SK-N-SH (cell line): ENCODE results near the gene TMEM9. TPM values are rescaled to one million over a fixed set of nuclear protein-coding genes. Genes with fewer than 3 reads are reported as not detected.

Experiments used
- CTCF ChIA-PET: fragments of 300-600, 350-600 bp; formaldehyde crosslinking; extraction: SDS; loops from one replicate; lab custom pipeline; 2021; lab: Yijun Ruan, JAX
- POLR2A ChIA-PET: fragments of 350-600 bp; sonication (Branson Sonifier 250); formaldehyde crosslinking; extraction: SDS; loops from one replicate; lab custom pipeline; 2020; ENCODE audit warnings: antibody characterized with exemption, inconsistent platforms; lab: Yijun Ruan, JAX
- DNase-seq: peaks from one replicate; pipeline ENCODE4 v3.0.0; 2012
- H2AFZ ChIP-seq: fragments of 200-600 bp; sonication (generic); 2 replicates; pipeline ENCODE4 v1.8.1; 2016; ENCODE audit warnings: antibody characterized with exemption, mild to moderate bottlenecking, low read depth
- H3F3A ChIP-seq: fragments of 200-600 bp; sonication (generic); replicated peaks from 2 replicates; pipeline ENCODE3; 2016; ENCODE audit warnings: antibody characterized with exemption, mild to moderate bottlenecking; ENCODE audit not compliant: insufficient read depth
- H3K27ac ChIP-seq, 2 experiments: fragments of 200-500 bp in 1 of 2; fragments of 200-600 bp in 1 of 2; sonication (Bioruptor generic) in 1 of 2; sonication (generic), shearing (Covaris generic) in 1 of 2; 2 replicates each; pipeline versions ENCODE4 v1.5.1 to v1.6.1; 2014 to 2016; ENCODE audit warnings: low read depth in 2 of 2, inconsistent platforms in 1 of 2, low read length in 1 of 2, mild to moderate bottlenecking in 1 of 2, mixed read lengths in 1 of 2
- H3K27me3 ChIP-seq: fragments of 200-600 bp; sonication (generic), shearing (Covaris generic); 2 replicates; pipeline ENCODE4 v1.6.1; 2016; ENCODE audit warnings: mixed run types; ENCODE audit not compliant: insufficient read depth
- H3K36me3 ChIP-seq, 2 experiments: fragments of 200-500 bp in 1 of 2; fragments of 200-600 bp in 1 of 2; sonication (Bioruptor generic) in 1 of 2; sonication (generic) in 1 of 2; replicated peaks in 1 of 2; 2 replicates each; pipeline versions ENCODE3 to v1.5.1; 2014 to 2016; ENCODE audit warnings: low read length in 1 of 2, mild to moderate bottlenecking in 1 of 2; ENCODE audit not compliant: insufficient read depth in 2 of 2, control insufficient read depth in 1 of 2
- H3K4me1 ChIP-seq, 2 experiments: fragments of 200-500 bp in 1 of 2; fragments of 200-600 bp in 1 of 2; sonication (Bioruptor generic) in 1 of 2; sonication (generic), shearing (Covaris generic) in 1 of 2; 2 replicates each; pipeline versions ENCODE4 v1.5.1 to v1.6.1; 2014 to 2016; ENCODE audit warnings: low read depth in 1 of 2, low read length in 1 of 2, mixed run types in 1 of 2; ENCODE audit not compliant: insufficient read depth in 2 of 2, control insufficient read depth in 1 of 2
- H3K4me2 ChIP-seq: fragments of 200-600 bp; sonication (generic), shearing (Covaris generic); 2 replicates; pipeline ENCODE4 v1.6.1; 2017; ENCODE audit warnings: mixed run types
- H3K4me3 ChIP-seq, 2 experiments: fragments of 200-500 bp in 1 of 2; fragments of 200-600 bp in 1 of 2; sonication (Bioruptor generic) in 1 of 2; sonication (generic), shearing (Covaris generic) in 1 of 2; 2 replicates each; pipeline versions ENCODE4 v1.5.1 to v1.8.1; 2014 to 2016; ENCODE audit warnings: low read depth in 2 of 2, inconsistent platforms in 1 of 2, low read length in 1 of 2, mild to moderate bottlenecking in 1 of 2, mixed read lengths in 1 of 2, moderate library complexity in 1 of 2
- H3K79me2 ChIP-seq: fragments of 200-600 bp; sonication (generic); 2 replicates; pipeline ENCODE4 v1.8.1; 2017; ENCODE audit warnings: mild to moderate bottlenecking; ENCODE audit not compliant: insufficient read depth
- H3K9ac ChIP-seq: fragments of 200-600 bp; sonication (generic); 2 replicates; pipeline ENCODE4 v1.6.1; 2017; ENCODE audit warnings: mixed run types
- H3K9me2 ChIP-seq: fragments of 200-600 bp; sonication (generic); 2 replicates; pipeline ENCODE4 v1.6.1; 2017; ENCODE audit warnings: mixed run types
- H3K9me3 ChIP-seq: fragments of 200-600 bp; sonication (generic); 2 replicates; pipeline ENCODE4 v1.6.1; 2017; ENCODE audit warnings: mixed run types, mild to moderate bottlenecking, moderate library complexity
- H4K20me1 ChIP-seq: fragments of 200-600 bp; sonication (generic); 2 replicates; pipeline ENCODE4 v1.6.1; 2017; ENCODE audit warnings: mild to moderate bottlenecking, mixed run types; ENCODE audit not compliant: insufficient read depth
- EZH2phosphoT487 ChIP-seq: fragments of 200-600 bp; sonication (generic); IDR thresholded peaks from 2 replicates; pipeline ENCODE4 v1.6.1; 2017; ENCODE audit warnings: low read depth, mixed run types, mild to moderate bottlenecking, antibody characterized with exemption, moderate library complexity, borderline replicate concordance
- FOSL2 ChIP-seq: IDR thresholded peaks from 2 replicates; pipeline ENCODE4 v1.4.0; 2012; ENCODE audit warnings: low read depth, mild to moderate bottlenecking, moderate library complexity, borderline replicate concordance
- FOXJ3 ChIP-seq: sonication (generic); formaldehyde crosslinking; IDR thresholded peaks from 2 replicates; pipeline ENCODE4 v1.5.1; 2020; ENCODE audit warnings: mild to moderate bottlenecking, missing genetic modification reagents
- FOXM1 ChIP-seq: IDR thresholded peaks from 2 replicates; pipeline ENCODE4 v1.4.0; 2012; ENCODE audit warnings: low read depth, mild to moderate bottlenecking
- GATA2 ChIP-seq: sonication (generic); formaldehyde crosslinking; IDR thresholded peaks from 2 replicates; pipeline ENCODE4 v1.5.0; 2020; ENCODE audit warnings: mild to moderate bottlenecking, missing genetic modification reagents
- JUND ChIP-seq: IDR thresholded peaks from 2 replicates; pipeline ENCODE4 v1.4.0; 2012
- REST ChIP-seq: IDR thresholded peaks from 2 replicates; pipeline ENCODE4 v1.6.1; 2012; ENCODE audit warnings: mild to moderate bottlenecking, low read depth, low read length, moderate library complexity
- SIN3A ChIP-seq: IDR thresholded peaks from 2 replicates; pipeline ENCODE4 v1.6.1; 2012; ENCODE audit warnings: low read depth, mild to moderate bottlenecking, low read length, moderate library complexity, borderline replicate concordance
- WGBS: methylation state at CpG from one replicate; pipeline ENCODE4 v1.1.6; 2017; ENCODE audit warnings: low lambda C conversion rate; 5-methylcytosine and 5-hydroxymethylcytosine counted together
- polyA plus RNA-seq, 3 experiments: library from polyadenylated mRNA; depleted of rRNA; stranded (reverse); fragments of >200 nt; gene quantifications; 2 replicates each; pipeline ENCODE4 v1.2.3, GENCODE V29; 2012
- TF ChIP-seq, protein P1 (sequence below): IDR thresholded peaks from 2 replicates; pipeline ENCODE4 v1.4.0; 2012; ENCODE audit warnings: low read depth, borderline replicate concordance
- TF ChIP-seq, protein P2 (sequence below): fragments of 200-600 bp; sonication (generic); IDR thresholded peaks from 2 replicates; pipeline ENCODE4 v1.6.1; 2017; ENCODE audit warnings: antibody characterized with exemption, mild to moderate bottlenecking, moderate library complexity

Gene TMEM9
- polyA plus RNA-seq, 1 of the 3 experiments (the other 2 are of a cell fraction): 126 TPM

GRCh38 chr1:201156346-201156745, 2.1 kb upstream of the TMEM9 start:
- no peak overlapping the region for H3K4me2 ChIP-seq
- TF ChIP-seq, protein P1, sequence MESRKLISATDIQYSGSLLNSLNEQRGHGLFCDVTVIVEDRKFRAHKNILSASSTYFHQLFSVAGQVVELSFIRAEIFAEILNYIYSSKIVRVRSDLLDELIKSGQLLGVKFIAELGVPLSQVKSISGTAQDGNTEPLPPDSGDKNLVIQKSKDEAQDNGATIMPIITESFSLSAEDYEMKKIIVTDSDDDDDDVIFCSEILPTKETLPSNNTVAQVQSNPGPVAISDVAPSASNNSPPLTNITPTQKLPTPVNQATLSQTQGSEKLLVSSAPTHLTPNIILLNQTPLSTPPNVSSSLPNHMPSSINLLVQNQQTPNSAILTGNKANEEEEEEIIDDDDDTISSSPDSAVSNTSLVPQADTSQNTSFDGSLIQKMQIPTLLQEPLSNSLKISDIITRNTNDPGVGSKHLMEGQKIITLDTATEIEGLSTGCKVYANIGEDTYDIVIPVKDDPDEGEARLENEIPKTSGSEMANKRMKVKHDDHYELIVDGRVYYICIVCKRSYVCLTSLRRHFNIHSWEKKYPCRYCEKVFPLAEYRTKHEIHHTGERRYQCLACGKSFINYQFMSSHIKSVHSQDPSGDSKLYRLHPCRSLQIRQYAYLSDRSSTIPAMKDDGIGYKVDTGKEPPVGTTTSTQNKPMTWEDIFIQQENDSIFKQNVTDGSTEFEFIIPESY: no peak
- TF ChIP-seq SIN3A (no peak), GATA2 (CRISPR knock-in tag) (no peak)
- TF ChIP-seq, protein P2, sequence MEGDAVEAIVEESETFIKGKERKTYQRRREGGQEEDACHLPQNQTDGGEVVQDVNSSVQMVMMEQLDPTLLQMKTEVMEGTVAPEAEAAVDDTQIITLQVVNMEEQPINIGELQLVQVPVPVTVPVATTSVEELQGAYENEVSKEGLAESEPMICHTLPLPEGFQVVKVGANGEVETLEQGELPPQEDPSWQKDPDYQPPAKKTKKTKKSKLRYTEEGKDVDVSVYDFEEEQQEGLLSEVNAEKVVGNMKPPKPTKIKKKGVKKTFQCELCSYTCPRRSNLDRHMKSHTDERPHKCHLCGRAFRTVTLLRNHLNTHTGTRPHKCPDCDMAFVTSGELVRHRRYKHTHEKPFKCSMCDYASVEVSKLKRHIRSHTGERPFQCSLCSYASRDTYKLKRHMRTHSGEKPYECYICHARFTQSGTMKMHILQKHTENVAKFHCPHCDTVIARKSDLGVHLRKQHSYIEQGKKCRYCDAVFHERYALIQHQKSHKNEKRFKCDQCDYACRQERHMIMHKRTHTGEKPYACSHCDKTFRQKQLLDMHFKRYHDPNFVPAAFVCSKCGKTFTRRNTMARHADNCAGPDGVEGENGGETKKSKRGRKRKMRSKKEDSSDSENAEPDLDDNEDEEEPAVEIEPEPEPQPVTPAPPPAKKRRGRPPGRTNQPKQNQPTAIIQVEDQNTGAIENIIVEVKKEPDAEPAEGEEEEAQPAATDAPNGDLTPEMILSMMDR: no peak
- no peak overlapping the region for H3K27ac ChIP-seq
- no peaks in the 10 kb centered on the region for H4K20me1 ChIP-seq
- ChIA-PET POLR2A (no interaction called here), CTCF (interaction anchor here (1.5 to 2.8 kb wide), 2 partner anchors 15 to 37 kb away, joined by 5 to 15 read pairs; no protein-coding TSS in a partner anchor)
- no peaks in the 10 kb centered on the region for H3K9me2 ChIP-seq
- H3K9ac ChIP-seq: no peak overlapping the region
- H3K9me3 ChIP-seq: no peaks in the 10 kb centered on the region
- H3K79me2 ChIP-seq: peaks cover 15% of the 10 kb centered on the region
- H3K36me3 ChIP-seq: peaks cover 0 to 9% of the 10 kb centered on the region in 2 experiments
- no peaks in the 10 kb centered on the region for H3F3A ChIP-seq
- 52% methylated on average over 3 of the region's 3 CpGs for WGBS
- peaks cover 11 to 16% of the 10 kb centered on the region in 2 experiments; a peak in 3 of 4 replicates for H3K4me1 ChIP-seq
- DNase-seq: no peak
- H3K4me3 ChIP-seq: no peak overlapping the region
- no peak overlapping the region for H2AFZ ChIP-seq
- H3K27me3 ChIP-seq: no peaks in the 10 kb centered on the region

GRCh38 chr1:201155354-201155753, 1.1 kb upstream of the TMEM9 start:
- Histone ChIP-seq H3K9me3 (no peaks in the 10 kb centered on the region), H3K36me3 (peaks cover 10 to 19% of the 10 kb centered on the region in 2 experiments), H3K27ac (no peak overlapping the region), H3K9ac (no peak overlapping the region), H3K4me3 (no peak overlapping the region), H3K9me2 (no peaks in the 10 kb centered on the region), H3K27me3 (no peaks in the 10 kb centered on the region), H3K4me1 (peaks cover 11 to 16% of the 10 kb centered on the region in 2 experiments; a peak in 3 of 4 replicates), H4K20me1 (no peaks in the 10 kb centered on the region), H2AFZ (no peak overlapping the region), H3K79me2 (peaks cover 15% of the 10 kb centered on the region), H3F3A (no peaks in the 10 kb centered on the region), H3K4me2 (no peak overlapping the region)
- DNase-seq: no peak
- POLR2A ChIA-PET: no interaction called here
- no peak for TF ChIP-seq FOSL2
- no peak for TF ChIP-seq FOXJ3 (CRISPR knock-in tag)
- no peak for TF ChIP-seq REST
- TF ChIP-seq FOXM1: no peak
- TF ChIP-seq EZH2phosphoT487: no peak
- TF ChIP-seq JUND: no peak
- CTCF ChIA-PET: interaction anchor here (2.8 to 3.0 kb wide), 2 partner anchors 16 to 99 kb away, joined by 7 to 15 read pairs; no protein-coding TSS in a partner anchor
- WGBS: 52% methylated on average over 2 of the region's 2 CpGs
